ENCODE results near the gene ATG4B.
"Not testable (repeated sequence)": the region's sequence is repeated elsewhere in the genome, so short reads cannot be mapped to it uniquely, and the experiment has no call there.

ATG4B gene

GRCh38 chr2:241657786-241658254, 20.3 kb downstream of the ATG4B start:
- no peak for TF ChIP-seq POLR2A (IDR thresholded peaks at IDR 0.05; ENCODE audit: low read length)
- no peak for TF ChIP-seq GATA1 (IDR thresholded peaks at IDR 0.05; ENCODE audit: low read depth, low read length)
- DNase-seq = no peak

- TF ChIP-seq POLR2A (IDR thresholded peaks at IDR 0.05; ENCODE audit: low read length) = no peak
- no peak for TF ChIP-seq GATA1 (IDR thresholded peaks at IDR 0.05; ENCODE audit: low read depth, low read length)
- DNase-seq = no peak
Observed at GRCh38 chr2:241658296-241658695, 20.8 kb downstream of the ATG4B start.

- peak; percentile 64 to 78 for DNase-seq
- TF ChIP-seq GATA1 (IDR thresholded peaks at IDR 0.05; ENCODE audit: low read depth, low read length) (no peak), POLR2A (IDR thresholded peaks at IDR 0.05; ENCODE audit: low read length) (no peak)
Observed at GRCh38 chr2:241659150-241659739, 21.8 kb downstream of the ATG4B start.

GRCh38 chr2:241660593-241661213, 23.2 kb downstream of the ATG4B start:
- DNase-seq = no peak
- TF ChIP-seq POLR2A (IDR thresholded peaks at IDR 0.05; ENCODE audit: low read length) (no peak), GATA1 (IDR thresholded peaks at IDR 0.05; ENCODE audit: low read depth, low read length) (no peak)

GRCh38 chr2:241662731-241663130, 25.2 kb downstream of the ATG4B start:
- DNase-seq = not testable (repeated sequence)

- TF ChIP-seq GATA1 (IDR thresholded peaks at IDR 0.05; ENCODE audit: low read depth, low read length) (no peak), POLR2A (IDR thresholded peaks at IDR 0.05; ENCODE audit: low read length) (no peak)
- DNase-seq = no peak
Observed at GRCh38 chr2:241665731-241666440, 28.4 kb downstream of the ATG4B start.

- TF ChIP-seq POLR2A (IDR thresholded peaks at IDR 0.05; ENCODE audit: low read length) = no peak
- TF ChIP-seq GATA1 (IDR thresholded peaks at IDR 0.05; ENCODE audit: low read depth, low read length) = no peak
- no peak for DNase-seq
Observed at GRCh38 chr2:241666627-241667400, 29.3 kb downstream of the ATG4B start.

- no peak for DNase-seq
- TF ChIP-seq GATA1 (IDR thresholded peaks at IDR 0.05; ENCODE audit: low read depth, low read length) = no peak
- no peak for TF ChIP-seq POLR2A (IDR thresholded peaks at IDR 0.05; ENCODE audit: low read length)
Observed at GRCh38 chr2:241668354-241668753, 30.9 kb downstream of the ATG4B start.

GRCh38 chr2:241668839-241669238, 31.3 kb downstream of the ATG4B start:
- TF ChIP-seq GATA1 (IDR thresholded peaks at IDR 0.05; ENCODE audit: low read depth, low read length) (no peak), POLR2A (IDR thresholded peaks at IDR 0.05; ENCODE audit: low read length) (no peak)
- no peak for DNase-seq

GRCh38 chr2:241670333-241671110, 33.0 kb downstream of the ATG4B start:
- no peak for DNase-seq
- TF ChIP-seq POLR2A (IDR thresholded peaks at IDR 0.05; ENCODE audit: low read length) (no peak), GATA1 (IDR thresholded peaks at IDR 0.05; ENCODE audit: low read depth, low read length) (no peak)

GRCh38 chr2:241671457-241672240, 34.2 kb downstream of the ATG4B start:
- no peak for DNase-seq
- TF ChIP-seq POLR2A (IDR thresholded peaks at IDR 0.05; ENCODE audit: low read length) (no peak), GATA1 (IDR thresholded peaks at IDR 0.05; ENCODE audit: low read depth, low read length) (no peak)

- TF ChIP-seq GATA1 (IDR thresholded peaks at IDR 0.05; ENCODE audit: low read depth, low read length) = no peak
- no peak for TF ChIP-seq POLR2A (IDR thresholded peaks at IDR 0.05; ENCODE audit: low read length)
- no peak for DNase-seq
Observed at GRCh38 chr2:241672243-241673188, 35.0 kb downstream of the ATG4B start.
